SKM-1 (cell line): ENCODE results near the gene PLCB1.

Source experiments
- DNase-seq: peaks from one replicate; lab custom pipeline; 2025; ENCODE audit not compliant: unreplicated experiment; lab: John Stamatoyannopoulos, UW

PLCB1 gene

GRCh38 chr20:8527998-8528723 lies 396.1 kb downstream of the PLCB1 start:
- DNase-seq: no peak

DNA sequence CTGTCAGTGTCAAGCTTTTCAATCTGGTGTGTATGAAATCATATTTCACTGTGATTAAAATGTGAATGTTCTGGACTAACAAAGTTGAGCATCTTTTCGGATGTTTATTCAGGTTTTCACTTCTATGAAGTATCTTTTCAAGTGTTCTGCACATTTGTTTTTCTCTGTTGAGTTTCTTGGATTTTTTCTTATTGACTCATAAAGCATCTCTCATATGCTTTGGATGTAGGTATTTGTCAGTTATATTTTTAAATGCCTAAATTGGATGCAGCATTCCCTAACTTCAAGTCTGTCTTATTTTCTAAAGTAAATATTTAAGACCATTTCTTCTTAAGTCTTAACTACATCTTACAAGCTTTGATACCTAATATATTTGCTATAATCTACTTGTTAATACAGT lies 398.0 kb downstream of the PLCB1 start:
- no peak for DNase-seq

DNA sequence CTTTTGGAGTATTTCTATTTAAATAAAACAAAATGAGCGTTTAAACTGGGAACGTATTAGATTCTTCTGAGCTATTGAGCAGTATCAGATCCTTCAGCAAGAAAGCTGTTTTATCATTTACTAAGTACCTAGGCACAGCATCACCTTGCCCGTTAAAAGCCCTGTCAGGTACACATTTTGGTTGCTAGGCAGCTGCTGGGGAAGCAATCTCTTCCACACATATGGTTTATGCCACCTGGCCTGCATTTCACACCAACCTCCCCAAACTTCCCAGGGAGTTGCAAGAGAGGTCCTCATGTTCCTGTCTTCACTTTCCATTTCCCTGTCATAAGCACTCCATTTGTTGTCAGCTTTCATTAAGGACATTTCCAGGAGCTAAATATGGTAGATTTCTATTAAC lies 400.1 kb downstream of the PLCB1 start:
- DNase-seq: no peak

- DNase-seq: no peak
These were observed 402.5 kb downstream of the PLCB1 start for GRCh38 chr20:8534368-8535160.

DNA sequence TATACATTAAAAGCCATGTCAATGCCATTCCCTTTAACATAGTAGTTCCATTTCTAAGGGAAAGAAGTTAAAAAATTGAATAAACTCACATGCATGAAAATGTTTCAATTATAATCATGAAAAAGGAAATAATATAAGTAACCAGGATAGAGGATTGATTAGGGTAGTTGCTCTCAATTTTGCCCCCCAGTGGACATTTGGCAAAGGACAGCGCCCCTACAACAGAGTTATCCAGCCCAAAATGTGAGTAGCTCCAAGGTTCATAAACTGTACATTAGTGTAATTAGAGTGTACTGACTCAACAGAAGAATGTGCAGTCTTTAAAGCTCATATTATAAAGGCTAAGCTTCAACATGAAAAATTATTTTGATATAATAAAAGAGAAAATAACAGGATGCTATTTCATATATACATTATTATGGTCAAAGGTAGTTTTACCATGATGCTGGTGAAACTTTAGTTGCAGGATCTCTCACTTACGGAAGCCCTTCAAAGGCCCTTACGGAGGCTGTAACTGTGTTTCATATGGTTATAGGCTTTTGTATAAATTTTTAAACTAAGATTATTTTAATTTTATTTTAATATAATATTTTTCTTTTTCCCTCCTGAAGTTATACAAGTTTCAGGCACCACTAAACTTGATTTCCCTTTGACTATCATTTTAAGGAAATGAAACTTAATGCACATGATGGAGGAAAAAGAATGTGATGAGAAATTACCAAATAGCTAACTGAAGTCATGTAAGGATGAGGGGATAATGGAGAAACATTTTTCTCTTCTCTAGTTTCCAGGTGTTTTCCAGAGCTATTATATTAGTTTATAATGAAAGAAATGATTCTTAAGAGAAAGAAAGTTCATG lies 403.6 kb downstream of the PLCB1 start:
- DNase-seq: no peak

GRCh38 chr20:8536262-8536618 lies 404.2 kb downstream of the PLCB1 start:
- no peak for DNase-seq

- no peak for DNase-seq
These were observed 408.4 kb downstream of the PLCB1 start for GRCh38 chr20:8540466-8540865.

GRCh38 chr20:8542110-8542486 lies 410.0 kb downstream of the PLCB1 start:
- DNase-seq: no peak

- DNase-seq: no peak
These were observed 413.1 kb downstream of the PLCB1 start for GRCh38 chr20:8545212-8545611.

DNA sequence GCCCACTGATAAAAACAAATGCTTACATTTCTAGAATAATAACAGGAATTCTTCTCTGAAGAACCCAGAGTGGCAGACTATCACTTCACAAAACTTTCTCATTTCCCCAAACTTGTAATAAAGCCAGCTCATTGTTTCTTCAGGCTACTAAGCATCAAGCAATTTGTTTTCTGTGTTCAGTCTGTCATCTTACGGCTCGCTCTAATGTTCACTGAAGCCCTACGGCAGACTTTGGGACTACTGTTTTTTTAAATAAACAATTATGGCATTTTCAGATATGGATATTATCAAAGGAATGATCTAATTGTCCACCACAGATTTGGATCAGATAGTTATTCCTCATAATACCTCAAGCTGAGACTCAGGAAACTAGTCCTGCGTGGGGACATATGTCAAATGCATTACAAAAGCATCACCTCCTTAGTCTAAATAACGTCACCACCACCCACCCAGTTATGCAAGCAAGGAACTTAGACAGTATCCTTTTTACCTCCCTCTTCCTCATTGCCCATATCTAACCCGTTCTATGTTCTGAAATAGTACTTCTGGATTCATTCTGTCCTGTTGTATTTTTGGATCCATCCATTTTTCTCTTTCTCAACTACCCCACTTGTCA lies 415.1 kb downstream of the PLCB1 start:
- DNase-seq: no peak

DNA sequence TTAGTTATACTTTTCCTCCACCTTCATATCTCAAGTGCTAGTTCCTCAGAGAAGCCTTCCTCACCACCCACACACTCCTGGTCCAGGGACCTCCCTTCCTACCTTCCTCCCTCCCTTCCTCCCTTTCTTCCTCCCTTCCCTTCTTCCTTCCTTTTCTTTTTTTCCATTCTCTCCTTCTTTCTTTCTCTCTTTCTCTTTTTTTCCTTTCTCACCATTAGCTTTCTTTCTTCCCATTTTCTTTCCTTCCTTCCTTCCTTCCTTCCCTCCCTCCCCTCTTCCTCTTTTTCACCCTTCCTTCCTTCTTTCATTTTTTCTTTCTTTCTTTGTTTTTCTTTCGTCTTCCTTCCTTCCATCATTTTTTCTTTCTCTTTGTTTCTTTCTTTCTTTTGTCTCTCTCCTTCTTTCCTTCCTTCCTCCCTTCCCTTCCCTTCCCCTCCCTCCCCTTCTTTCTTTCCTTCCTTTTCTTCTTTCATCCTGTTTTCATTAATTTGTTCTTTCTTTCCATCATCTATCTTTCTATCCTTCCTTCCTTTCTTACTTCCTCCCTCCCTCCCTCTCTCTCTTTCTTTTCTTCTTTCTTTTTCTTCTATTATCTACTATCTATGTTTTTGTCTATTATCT lies 416.0 kb downstream of the PLCB1 start:
- no peak for DNase-seq

- DNase-seq: no peak
These were observed 417.1 kb downstream of the PLCB1 start for GRCh38 chr20:8549192-8549591.

DNA sequence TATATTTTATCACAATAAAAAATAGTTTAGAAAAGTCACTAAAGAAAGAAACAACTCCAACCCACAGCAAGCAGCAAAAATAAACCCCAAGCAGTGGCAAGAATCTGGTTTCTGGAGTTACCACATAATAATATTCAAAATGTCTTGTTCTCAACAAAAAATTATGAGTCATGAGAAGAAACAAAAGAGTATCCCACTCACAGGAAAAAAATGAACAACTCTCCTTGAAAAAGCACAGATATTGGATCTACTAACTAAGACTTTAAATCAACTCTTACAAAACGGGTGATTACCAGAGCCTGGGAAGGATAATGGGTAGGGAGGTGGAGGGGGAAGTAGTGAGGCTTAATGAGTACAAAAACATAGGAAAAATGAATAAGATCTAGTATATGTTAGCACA lies 425.6 kb downstream of the PLCB1 start:
- no peak for DNase-seq

DNA sequence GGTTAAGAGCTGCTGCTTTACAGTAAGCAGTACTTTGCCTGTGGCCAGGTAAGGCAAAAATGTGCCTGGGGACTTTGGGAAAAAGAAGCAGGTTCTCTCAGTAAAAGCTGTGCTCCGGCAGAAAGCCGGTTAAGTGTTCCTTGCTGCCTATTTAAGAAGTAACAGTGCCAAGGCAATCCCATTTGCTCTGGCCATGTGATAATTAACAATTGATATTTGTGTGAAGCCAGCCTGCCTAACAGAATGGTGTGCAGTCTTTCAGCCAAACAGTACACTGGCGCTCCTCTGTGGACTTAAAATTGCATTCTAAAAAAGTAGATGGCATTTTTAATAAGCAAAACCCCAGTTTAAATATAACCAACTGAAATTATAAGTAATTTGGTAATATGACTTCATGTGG lies 430.3 kb downstream of the PLCB1 start:
- DNase-seq: no peak

DNA sequence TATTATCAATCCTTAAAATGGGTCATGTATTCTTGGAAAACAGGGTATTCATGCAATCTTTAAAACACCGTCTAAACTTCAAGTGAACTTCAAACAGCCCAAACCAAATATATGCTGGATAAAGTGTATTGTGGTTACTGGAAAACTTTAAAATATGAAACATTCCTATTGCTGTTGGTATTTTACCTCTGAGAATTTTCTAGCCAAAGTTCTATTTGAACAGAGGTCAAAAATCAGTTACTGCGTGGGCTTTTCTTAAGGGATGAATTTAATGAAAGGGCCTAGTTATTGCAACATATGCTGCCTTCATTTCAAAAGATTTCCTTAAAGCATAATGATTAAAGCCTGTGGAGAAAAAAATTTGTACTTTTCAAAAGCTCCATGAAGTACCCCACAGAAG lies 436.0 kb downstream of the PLCB1 start:
- no peak for DNase-seq

GRCh38 chr20:8569766-8570165 lies 437.7 kb downstream of the PLCB1 start:
- DNase-seq: no peak

- no peak for DNase-seq
These were observed 439.5 kb downstream of the PLCB1 start for GRCh38 chr20:8571611-8572010.

DNA sequence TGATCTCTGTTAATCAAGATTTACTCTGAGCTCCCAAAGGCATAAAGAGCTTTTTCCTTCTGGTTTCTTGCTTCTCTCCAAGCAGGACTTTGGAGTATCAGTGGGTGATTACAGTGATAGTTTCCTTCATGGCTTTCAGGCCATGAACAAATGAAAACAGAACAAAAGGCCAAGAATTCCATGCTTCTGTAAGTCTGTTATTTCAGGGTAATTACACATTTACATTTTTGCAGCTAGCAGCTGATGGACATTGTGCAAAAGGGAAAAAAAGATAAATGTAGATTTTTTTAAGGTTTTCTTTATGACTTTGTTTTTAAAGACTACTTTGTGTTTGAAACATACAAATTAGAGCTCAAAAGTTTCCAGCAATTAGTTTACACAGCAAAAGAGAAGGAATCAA lies 441.6 kb downstream of the PLCB1 start:
- DNase-seq: no peak

- DNase-seq: no peak
These were observed 443.0 kb downstream of the PLCB1 start for GRCh38 chr20:8575114-8575513.

DNA sequence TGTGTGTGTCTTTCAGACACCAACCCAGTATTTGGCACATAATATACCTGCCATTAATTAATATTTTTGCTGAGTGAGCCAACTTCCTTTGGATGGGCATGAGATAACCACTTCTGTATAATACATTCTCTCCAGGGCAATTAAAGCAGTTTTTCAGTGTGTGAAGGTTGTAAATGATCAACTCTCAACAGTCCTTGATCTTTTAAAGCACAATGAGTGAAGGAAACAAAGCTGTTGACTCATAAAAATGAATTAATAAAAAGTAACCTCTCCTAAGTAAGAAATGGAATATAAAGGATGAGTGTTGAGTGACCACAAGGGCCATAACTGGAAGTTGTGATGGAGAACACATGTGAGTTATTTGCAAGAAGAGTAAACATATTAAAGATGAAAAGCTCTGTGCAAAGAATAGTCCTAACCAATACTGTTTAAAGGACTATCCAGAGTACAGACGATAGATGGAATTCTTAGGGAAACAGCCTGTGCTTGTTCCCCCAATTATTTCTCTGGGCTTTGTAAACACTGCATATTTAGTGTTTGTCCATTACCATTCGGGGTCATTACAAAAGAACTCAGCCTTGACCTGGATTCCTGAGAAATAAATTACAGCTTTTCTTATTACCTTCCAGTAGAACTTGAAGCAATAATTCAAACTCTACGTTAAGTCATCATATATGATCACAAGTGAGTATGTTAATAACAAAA lies 446.2 kb downstream of the PLCB1 start:
- DNase-seq: no peak
